Measurements from ENCODE around the gene RHOBTB3. TPM values are rescaled to one million over a fixed set of nuclear protein-coding genes. Genes with fewer than 3 reads are reported as not detected.

The RHOBTB3 gene
- total RNA-seq, 2 donors from 2014 or later = 0.92 to 2.5 TPM

- H3K27ac Mint-ChIP-seq = peak overlapping the region; percentile 98
- DNase-seq (no peak), ATAC-seq (no peak)
- no peaks in the 10 kb centered on the region for H3K27me3 Mint-ChIP-seq
- H3K4me3 Mint-ChIP-seq = peak overlapping the region; percentile 99
- H3K4me1 Mint-ChIP-seq = peaks cover 65% of the 10 kb centered on the region
- no peaks in the 10 kb centered on the region for H3K9me3 ChIP-seq (ENCODE audit: control insufficient read depth, low read length, poor library complexity, severe bottlenecking)
- peaks cover 17% of the 10 kb centered on the region for H3K36me3 Mint-ChIP-seq (ENCODE audit: low read depth)
Observed at GRCh38 chr5:95821110-95822021, 90.2 kb downstream of the RHOBTB3 start.

- peak overlapping the region; percentile 99 for H3K4me3 Mint-ChIP-seq
- no peaks in the 10 kb centered on the region for H3K9me3 ChIP-seq (ENCODE audit: control insufficient read depth, low read length, poor library complexity, severe bottlenecking)
- ATAC-seq (peak; percentile 14), DNase-seq (no peak)
- peak overlapping the region; percentile 98 for H3K27ac Mint-ChIP-seq
- peaks cover 16% of the 10 kb centered on the region for H3K36me3 Mint-ChIP-seq (ENCODE audit: low read depth)
- H3K4me1 Mint-ChIP-seq = peaks cover 58% of the 10 kb centered on the region
- H3K27me3 Mint-ChIP-seq = no peaks in the 10 kb centered on the region
Observed at GRCh38 chr5:95822043-95822541, 91.0 kb downstream of the RHOBTB3 start.

- Mint-ChIP-seq H3K4me1 (peaks cover 58% of the 10 kb centered on the region), H3K4me3 (peak within 1 kb of the TSS; percentile 99), H3K27me3 (no peaks in the 10 kb centered on the region), H3K36me3 (ENCODE audit: low read depth) (peaks cover 16% of the 10 kb centered on the region), H3K27ac (peak within 1 kb of the TSS; percentile 98)
- peak; percentile 60 for ATAC-seq
- DNase-seq = peak; percentile 36 to 50 (median 40)
- H3K9me3 ChIP-seq (ENCODE audit: control insufficient read depth, low read length, poor library complexity, severe bottlenecking) = no peaks in the 10 kb centered on the region
Observed at GRCh38 chr5:95822542-95823181, 91.5 kb downstream of the RHOBTB3 start, which contains the start of gene GLRX. Gene GLRX (minus strand): TSS chr5:95822726. CDS start chr5:95822662, 64 bp downstream.

GRCh38 chr5:95823218-95823737, 92.1 kb downstream of the RHOBTB3 start:
- ATAC-seq (no peak), DNase-seq (no peak)
- Mint-ChIP-seq H3K27me3 (no peaks in the 10 kb centered on the region), H3K36me3 (ENCODE audit: low read depth) (peaks cover 16% of the 10 kb centered on the region), H3K27ac (peak overlapping the region; percentile 98), H3K4me3 (peak overlapping the region; percentile 99), H3K4me1 (peaks cover 56% of the 10 kb centered on the region)
- no peaks in the 10 kb centered on the region for H3K9me3 ChIP-seq (ENCODE audit: control insufficient read depth, low read length, poor library complexity, severe bottlenecking)

GRCh38 chr5:95823738-95824609, 92.8 kb downstream of the RHOBTB3 start:
- Mint-ChIP-seq H3K27me3 (no peaks in the 10 kb centered on the region), H3K4me3 (peak overlapping the region; percentile 99), H3K36me3 (ENCODE audit: low read depth) (peaks cover 10% of the 10 kb centered on the region), H3K4me1 (peaks cover 49% of the 10 kb centered on the region), H3K27ac (peak overlapping the region; percentile 98)
- H3K9me3 ChIP-seq (ENCODE audit: control insufficient read depth, low read length, poor library complexity, severe bottlenecking) = no peaks in the 10 kb centered on the region
- DNase-seq = peak in 2 of 3 donors; percentile 26 to 50
- peak; percentile 83 for ATAC-seq

GRCh38 chr5:95824747-95825146, 93.6 kb downstream of the RHOBTB3 start:
- peaks cover 9% of the 10 kb centered on the region for H3K36me3 Mint-ChIP-seq (ENCODE audit: low read depth)
- ATAC-seq = no peak
- no peaks in the 10 kb centered on the region for H3K27me3 Mint-ChIP-seq
- peak overlapping the region; percentile 99 for H3K4me3 Mint-ChIP-seq
- peak overlapping the region; percentile 98 for H3K27ac Mint-ChIP-seq
- DNase-seq = no peak
- H3K4me1 Mint-ChIP-seq = peaks cover 42% of the 10 kb centered on the region
- no peaks in the 10 kb centered on the region for H3K9me3 ChIP-seq (ENCODE audit: control insufficient read depth, low read length, poor library complexity, severe bottlenecking)

GRCh38 chr5:95825495-95825894, 94.4 kb downstream of the RHOBTB3 start:
- H3K9me3 ChIP-seq (ENCODE audit: control insufficient read depth, low read length, poor library complexity, severe bottlenecking) = no peaks in the 10 kb centered on the region
- no peak for ATAC-seq
- peaks cover 9% of the 10 kb centered on the region for H3K36me3 Mint-ChIP-seq (ENCODE audit: low read depth)
- H3K27me3 Mint-ChIP-seq = no peaks in the 10 kb centered on the region
- H3K4me3 Mint-ChIP-seq = peak overlapping the region; percentile 69
- no peak for DNase-seq
- peaks cover 42% of the 10 kb centered on the region for H3K4me1 Mint-ChIP-seq
- peak overlapping the region; percentile 98 for H3K27ac Mint-ChIP-seq

GRCh38 chr5:95826949-95827891, 96.1 kb downstream of the RHOBTB3 start:
- Mint-ChIP-seq H3K4me1 (peaks cover 39% of the 10 kb centered on the region), H3K4me3 (no peak overlapping the region), H3K27me3 (no peaks in the 10 kb centered on the region), H3K27ac (peak overlapping the region; percentile 6), H3K36me3 (ENCODE audit: low read depth) (peaks cover 7% of the 10 kb centered on the region)
- ATAC-seq (no peak), DNase-seq (no peak)
- no peaks in the 10 kb centered on the region for H3K9me3 ChIP-seq (ENCODE audit: control insufficient read depth, low read length, poor library complexity, severe bottlenecking)

- no peak overlapping the region for H3K27ac Mint-ChIP-seq
- DNase-seq (no peak), ATAC-seq (no peak)
- H3K4me1 Mint-ChIP-seq = peaks cover 39% of the 10 kb centered on the region
- no peak overlapping the region for H3K4me3 Mint-ChIP-seq
- no peaks in the 10 kb centered on the region for H3K27me3 Mint-ChIP-seq
- H3K9me3 ChIP-seq (ENCODE audit: control insufficient read depth, low read length, poor library complexity, severe bottlenecking) = no peaks in the 10 kb centered on the region
- H3K36me3 Mint-ChIP-seq (ENCODE audit: low read depth) = peaks cover 4% of the 10 kb centered on the region
Observed at GRCh38 chr5:95827892-95828246, 96.7 kb downstream of the RHOBTB3 start.

- ATAC-seq (no peak), DNase-seq (no peak)
- H3K9me3 ChIP-seq (ENCODE audit: control insufficient read depth, low read length, poor library complexity, severe bottlenecking) = no peaks in the 10 kb centered on the region
- Mint-ChIP-seq H3K4me1 (peaks cover 38% of the 10 kb centered on the region), H3K4me3 (no peak overlapping the region), H3K36me3 (ENCODE audit: low read depth) (no peaks in the 10 kb centered on the region), H3K27me3 (no peaks in the 10 kb centered on the region), H3K27ac (no peak overlapping the region)
Observed at GRCh38 chr5:95830226-95830625, 99.1 kb downstream of the RHOBTB3 start.

- peak overlapping the region; percentile 64 for H3K4me3 Mint-ChIP-seq
- no peaks in the 10 kb centered on the region for H3K27me3 Mint-ChIP-seq
- ATAC-seq (no peak), DNase-seq (no peak)
- H3K4me1 Mint-ChIP-seq = peaks cover 40% of the 10 kb centered on the region
- H3K27ac Mint-ChIP-seq = peak overlapping the region; percentile 53
- H3K9me3 ChIP-seq (ENCODE audit: control insufficient read depth, low read length, poor library complexity, severe bottlenecking) = no peaks in the 10 kb centered on the region
- no peaks in the 10 kb centered on the region for H3K36me3 Mint-ChIP-seq (ENCODE audit: low read depth)
Observed at GRCh38 chr5:95832664-95833063, 101.5 kb downstream of the RHOBTB3 start.

Measured in T-helper 17 cell (primary cell).